Activated T-cell treated with anti-CD3 and anti-CD28 coated beads for 4 hours (primary cell): ENCODE measurements around the gene KIAA0586.

Experiments
- DNase-seq: peaks from one replicate; pipeline ENCODE4 v3.0.0-alpha.2; 2020

The KIAA0586 gene

GRCh38 chr14:58599707-58600106 lies 172.2 kb downstream of the KIAA0586 start:
- no peak for DNase-seq
